IPS-18c (cell line): Measurements from ENCODE around the gene PVALEF.
A peak's percentile ranks its signal among the peaks of the same experiment; 100 is the strongest.

Experiments
- H3K4me3 ChIP-seq: 2 replicates; pipeline ENCODE4 v1.7.0; 2013; ENCODE audit warnings: low read depth, mild to moderate bottlenecking, low read length, moderate library complexity; ENCODE audit not compliant: insufficient read depth
- H3K9me3 ChIP-seq: one replicate; pipeline ENCODE4 v1.6.1; 2013; ENCODE audit warnings: mild to moderate bottlenecking, low read length, moderate library complexity; ENCODE audit not compliant: control insufficient read depth, insufficient read depth

PVALEF gene

DNA sequence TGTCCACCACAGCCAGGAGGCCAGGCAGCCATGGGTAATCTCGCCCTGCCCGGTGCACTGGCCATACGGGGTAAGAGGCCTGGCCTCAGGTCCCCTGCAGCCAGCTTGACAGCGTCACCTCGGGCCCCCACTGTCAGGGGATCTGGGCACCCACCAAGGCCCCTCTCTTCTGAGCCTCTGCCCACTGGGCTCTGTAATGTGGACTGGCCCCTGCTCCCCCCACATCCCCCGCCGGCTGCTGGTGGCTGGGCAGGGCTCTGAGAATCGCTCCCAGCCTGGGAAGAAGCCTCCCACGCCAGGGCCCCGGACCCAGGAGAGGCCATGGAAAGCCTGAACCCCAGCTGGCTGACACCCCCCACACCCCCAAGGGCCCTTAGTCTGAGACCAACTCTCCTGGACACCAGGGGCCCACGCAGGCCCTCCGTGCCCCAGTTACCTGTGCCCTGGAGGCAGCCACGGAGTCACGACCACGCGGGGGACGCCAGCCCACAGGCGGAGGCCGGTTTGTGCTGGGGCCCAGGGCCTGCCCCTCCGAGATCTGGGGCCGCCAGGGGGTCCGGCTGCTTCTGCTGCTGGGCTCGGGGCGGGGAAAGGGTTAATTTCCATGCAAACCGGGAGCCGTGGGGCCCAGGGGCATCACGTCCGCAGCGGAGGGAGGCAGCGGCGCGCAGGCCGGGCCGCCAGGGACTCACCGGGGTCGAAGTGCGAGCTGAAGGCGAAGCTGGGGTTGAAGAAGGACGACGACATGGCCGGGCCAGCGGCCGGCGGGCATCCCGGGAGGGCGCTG lies at the start of gene PVALEF:
Gene PVALEF (plus strand): TSS at position 262 of the 787 bp plus-strand sequence. CDS start 15,720 bp downstream, outside the sequence.
- peak within 1 kb of the TSS; percentile 45; the same call in 1 of the 2 replicates for H3K4me3 ChIP-seq

DNA sequence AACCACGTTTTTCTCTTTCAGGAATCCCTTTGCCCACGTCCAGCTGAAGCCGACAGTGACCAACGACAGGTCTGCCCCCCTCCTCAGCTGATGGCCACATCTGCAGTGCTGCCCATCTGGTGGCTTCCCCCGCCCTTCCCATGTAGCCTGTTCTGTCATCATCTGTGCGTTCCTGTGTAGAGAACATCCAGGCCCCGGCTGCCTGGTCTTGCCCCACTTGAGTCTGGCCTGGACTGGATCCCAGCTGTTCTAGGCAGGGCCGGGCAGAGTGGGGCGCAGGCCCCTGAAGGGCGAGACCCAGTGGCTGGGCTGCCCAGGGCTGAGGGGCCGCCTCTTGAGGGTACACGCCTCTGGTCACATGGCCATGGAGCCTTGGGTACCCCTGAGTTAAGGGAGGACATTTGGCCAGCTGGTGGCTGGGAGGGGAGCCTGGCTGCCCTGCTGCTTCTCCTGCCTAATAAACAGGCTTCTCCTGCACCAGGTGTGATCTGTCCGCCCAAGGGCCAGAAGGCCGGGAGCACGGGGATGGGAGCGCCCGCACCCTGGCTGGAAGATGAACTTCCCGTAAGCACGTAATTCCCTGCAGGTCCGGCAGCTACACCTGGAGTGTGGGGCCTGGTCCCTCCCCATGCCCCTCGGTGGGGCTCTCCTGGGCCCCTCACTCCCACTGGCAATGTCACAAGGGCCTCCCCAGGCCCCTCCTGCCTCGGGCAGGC lies 49.4 kb upstream of the PVALEF start:
- Histone ChIP-seq H3K4me3 (no peak overlapping the region), H3K9me3 (no peaks in the 10 kb centered on the region)

More for the DNA sequence above, at the start of gene PVALEF:
- no peaks in the 10 kb centered on the region for H3K9me3 ChIP-seq

DNA sequence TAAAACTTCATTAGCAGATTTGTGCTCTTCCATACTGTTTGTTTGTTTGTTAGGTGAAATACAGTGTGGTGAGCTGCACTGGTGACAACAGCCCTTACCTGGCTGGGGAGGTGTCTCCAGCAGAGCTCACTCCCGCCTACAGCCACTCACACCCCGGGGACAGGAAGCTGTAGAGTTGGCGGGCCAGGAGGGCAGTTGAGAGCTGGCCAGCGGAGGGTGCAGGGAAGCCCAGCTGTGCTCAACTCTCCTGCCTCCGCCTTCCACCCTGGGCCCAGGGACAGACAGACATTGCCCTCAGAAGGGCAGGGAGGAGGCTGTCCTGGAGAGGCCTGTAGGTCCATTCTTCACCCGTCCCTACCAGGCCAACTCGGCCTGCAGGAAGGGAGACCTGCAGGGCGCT lies 48.6 kb upstream of the PVALEF start:
- no peak overlapping the region for H3K4me3 ChIP-seq
- H3K9me3 ChIP-seq, result no peaks in the 10 kb centered on the region

DNA sequence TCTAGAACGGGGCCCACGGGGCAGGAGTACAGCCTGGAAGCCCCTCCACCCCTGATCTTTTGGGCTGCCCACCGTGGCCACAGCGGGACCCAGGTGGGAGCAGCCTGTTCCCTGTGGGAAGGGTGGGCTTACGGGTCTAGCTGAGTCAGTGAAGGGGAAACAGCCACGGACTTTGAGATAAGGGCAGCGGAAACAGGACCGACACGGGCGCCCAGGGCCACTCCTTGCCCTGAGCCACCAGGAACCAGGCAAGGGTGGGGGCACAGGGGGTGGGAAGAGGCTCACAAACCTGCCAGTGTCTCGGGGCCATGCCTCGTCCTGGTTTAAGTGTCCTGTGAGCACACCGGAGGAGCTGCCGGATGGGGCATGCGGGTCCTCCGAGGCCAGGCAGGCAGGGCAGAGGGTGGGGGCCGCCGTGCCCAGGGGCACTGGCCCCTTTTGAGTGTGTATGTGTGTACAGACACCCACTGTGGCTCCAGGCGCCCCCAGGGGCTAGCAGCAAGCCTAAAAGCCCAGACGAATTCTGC lies 47.6 kb upstream of the PVALEF start:
- no peak overlapping the region for H3K4me3 ChIP-seq

DNA sequence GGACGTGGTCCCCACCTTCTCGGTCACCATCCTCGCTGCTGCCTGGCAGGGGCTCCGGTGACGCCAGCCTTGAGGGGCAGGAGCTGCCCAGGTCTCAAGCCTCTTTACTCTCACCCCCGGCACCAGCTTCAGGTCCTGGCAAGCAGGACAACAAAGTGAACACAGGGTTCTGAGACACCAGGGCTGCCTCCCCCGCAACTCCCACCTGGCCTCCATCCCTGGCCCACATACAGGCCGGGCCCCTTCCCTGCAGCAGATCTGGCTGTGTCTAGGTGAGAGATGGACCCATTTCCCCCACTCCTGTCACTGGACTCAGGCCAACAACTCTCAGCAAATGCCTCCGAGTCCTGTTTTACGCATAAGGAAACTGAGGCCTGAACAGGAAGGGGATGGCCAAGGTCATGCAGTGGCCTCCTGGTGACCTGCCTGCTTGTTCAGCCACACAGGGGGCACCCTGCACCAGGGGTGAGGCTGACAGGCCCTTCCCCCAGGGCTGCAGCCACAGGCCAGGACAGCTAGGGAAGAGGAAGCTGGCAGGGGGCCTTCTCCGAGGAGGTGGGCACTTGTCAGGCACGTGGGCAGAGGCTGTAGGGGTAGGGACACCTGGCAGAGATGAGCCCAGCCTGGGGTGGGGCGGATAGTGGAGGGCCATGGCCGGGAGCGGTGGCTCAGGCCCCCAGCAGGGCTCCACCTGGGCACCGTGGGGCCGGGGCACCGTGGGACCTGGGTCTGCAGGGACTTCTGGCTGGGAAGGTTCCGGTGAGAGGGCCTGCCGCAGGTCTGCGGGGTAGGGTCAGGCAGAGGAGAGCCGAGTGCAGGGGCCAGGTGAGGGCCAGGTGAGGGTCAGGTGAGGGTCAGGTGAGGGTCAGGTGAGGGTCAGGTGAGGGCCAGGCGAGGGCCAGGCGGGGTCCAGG lies 46.7 kb upstream of the PVALEF start:
- Histone ChIP-seq H3K9me3 (no peaks in the 10 kb centered on the region), H3K4me3 (peak overlapping the region; percentile 53; the same call in 1 of the 2 replicates)

More for the DNA sequence above, 47.6 kb upstream of the PVALEF start:
- H3K9me3 ChIP-seq, result no peaks in the 10 kb centered on the region

DNA sequence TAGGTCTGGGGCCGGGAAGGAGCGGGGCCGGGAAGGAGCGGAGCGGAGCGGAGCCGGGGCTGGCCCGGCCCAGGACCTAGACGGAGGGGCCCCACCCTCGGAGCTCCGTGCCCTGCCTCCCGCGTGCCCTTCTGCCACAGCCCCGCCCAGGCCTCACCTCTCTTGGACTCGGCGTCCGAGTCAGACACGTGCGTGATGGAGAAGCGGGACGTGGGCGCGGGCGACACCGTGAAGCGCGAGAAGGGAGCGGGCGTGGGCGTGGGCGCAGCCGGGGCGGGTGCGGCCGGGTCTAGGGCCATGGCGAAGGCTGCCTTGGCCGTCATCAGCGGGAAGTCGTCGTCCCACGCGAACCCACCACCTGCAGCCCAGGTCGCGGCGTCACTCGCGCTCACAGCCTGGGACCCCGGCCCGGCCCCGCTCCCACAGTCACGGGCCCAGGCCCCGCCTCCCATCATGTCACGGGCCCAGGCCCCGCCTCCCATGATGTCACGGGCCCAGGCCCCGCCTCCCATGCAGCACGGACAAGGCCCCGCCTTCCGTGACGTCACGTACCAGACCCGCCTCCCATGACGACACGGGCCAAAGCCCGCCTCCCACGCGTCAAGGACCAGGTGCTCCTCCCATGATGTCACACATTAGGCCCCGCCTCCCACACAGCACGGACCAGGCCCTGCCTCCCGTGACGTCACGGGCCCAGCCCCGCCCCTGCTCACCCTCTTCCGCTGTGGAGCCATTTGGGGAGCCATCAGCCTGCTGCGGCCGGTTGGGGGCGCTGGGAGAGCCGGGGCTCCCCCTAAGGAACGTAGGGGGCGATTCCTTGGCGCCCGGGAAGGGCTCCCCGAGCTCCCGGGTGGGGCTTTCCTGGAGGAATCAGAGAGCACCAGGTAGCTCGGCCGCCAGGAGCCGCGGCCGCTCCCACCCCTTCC lies 45.8 kb upstream of the PVALEF start:
- H3K4me3 ChIP-seq, result peak overlapping the region; percentile 53

DNA sequence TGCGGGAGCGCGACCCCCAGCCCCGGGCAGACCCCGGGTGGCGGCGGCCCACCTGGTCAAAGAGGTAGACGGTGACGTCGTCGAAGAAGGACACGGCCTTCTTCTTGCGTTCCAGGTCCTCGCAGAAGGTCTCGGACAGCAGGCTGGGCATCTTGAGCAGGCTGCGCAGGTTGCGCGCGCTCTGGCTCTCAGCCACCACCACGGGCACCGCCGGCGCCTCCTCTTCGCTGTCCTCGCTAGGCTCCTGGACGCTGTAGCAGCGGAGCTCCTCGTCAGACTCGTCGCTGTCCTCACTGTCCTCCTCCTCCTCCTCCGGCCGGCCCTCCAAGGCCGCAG lies 45.2 kb upstream of the PVALEF start:
- no peak overlapping the region for H3K4me3 ChIP-seq

More for the DNA sequence above, 45.8 kb upstream of the PVALEF start:
- no peaks in the 10 kb centered on the region for H3K9me3 ChIP-seq

DNA sequence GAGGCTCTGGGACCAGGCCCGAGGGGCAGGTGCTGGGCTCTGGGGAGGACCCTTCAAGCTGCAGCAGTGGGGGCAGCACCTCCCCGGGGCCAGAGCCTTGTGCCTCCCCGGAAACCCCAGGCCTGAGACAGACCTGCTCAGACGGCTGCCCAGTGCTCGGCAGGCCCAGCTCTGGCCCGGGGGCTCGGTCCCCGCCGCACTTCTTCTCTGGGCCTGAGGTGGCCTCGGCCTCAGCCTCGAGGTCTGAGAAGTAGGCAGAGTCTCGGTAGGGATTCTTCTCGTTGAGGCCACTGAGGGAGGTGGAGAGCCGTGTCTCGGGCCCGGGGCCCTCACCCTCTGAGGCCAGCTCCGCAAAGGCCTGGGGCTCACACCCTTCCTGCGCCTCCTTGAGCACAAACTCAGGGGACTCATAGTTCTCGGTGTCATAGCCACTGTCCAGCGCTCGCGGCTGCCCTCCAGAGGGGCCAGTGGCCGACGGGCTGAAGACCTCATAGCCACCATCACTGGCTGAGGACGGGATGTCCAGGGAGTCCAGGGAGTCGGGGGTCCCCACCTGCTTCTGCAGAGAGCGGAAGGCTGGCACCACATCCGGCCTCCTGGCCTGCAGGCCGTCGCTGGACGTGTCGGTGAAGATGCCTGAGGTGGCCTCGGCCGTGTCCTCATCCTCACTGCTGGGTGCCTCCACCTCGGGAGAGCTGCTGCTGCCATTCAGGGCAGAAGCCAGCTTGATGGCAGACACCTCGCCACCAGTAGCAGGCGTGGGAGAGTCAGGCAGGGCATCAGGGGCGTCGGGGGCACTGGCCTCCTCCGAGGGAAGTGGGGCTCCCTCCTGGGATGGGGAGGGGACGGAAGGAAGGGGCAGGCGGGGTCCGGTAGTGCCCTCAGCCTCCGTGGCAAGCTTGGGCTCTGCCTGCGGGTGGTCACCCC lies 44.3 kb upstream of the PVALEF start:
- H3K9me3 ChIP-seq, result no peaks in the 10 kb centered on the region
- no peak overlapping the region for H3K4me3 ChIP-seq

More for the DNA sequence above, 45.2 kb upstream of the PVALEF start:
- no peaks in the 10 kb centered on the region for H3K9me3 ChIP-seq

DNA sequence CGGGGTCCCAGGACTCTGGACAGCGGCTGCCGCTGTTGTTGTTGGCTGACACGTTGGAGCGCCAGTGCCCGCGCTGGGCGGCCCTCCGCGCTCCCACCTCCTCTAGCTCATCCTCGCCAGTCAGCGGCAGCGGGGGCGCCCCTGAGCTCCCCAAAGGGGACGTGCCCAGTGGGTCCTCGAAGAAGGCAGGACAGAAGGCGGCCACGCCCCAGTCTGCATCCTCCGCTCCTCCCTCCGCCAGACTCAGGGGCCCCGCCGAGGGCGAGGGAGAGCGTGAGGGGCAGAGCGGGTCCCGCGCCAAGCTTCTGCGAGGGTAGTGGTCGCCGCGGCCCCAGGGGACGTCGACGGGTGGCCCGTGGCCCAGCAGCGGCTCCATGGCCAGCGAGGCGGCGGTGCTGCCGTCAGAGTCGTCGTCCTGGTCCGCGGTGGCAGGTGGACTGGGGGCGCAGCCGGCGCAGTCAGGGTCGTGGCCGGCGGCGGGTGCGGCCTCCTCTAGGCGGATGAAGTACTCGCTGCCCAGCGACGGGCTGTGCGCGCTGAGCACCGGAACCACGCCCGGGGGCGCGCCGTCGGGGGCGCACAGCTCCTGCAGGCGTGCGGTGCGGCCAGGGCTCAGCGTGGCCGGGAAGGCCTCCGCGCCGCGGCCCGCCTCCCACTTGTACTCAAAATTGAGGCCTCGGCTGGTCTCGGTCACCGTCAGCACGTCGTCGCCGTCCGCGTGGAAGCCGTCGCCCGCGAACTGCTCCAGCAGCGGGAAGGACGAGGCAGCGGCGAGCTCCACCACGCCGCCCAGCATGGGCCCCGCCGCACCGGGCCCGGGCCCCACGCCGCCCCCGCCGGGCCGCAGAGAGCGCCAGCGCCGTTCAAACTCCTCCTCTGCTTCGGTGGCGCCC lies 43.2 kb upstream of the PVALEF start:
- no peaks in the 10 kb centered on the region for H3K9me3 ChIP-seq

DNA sequence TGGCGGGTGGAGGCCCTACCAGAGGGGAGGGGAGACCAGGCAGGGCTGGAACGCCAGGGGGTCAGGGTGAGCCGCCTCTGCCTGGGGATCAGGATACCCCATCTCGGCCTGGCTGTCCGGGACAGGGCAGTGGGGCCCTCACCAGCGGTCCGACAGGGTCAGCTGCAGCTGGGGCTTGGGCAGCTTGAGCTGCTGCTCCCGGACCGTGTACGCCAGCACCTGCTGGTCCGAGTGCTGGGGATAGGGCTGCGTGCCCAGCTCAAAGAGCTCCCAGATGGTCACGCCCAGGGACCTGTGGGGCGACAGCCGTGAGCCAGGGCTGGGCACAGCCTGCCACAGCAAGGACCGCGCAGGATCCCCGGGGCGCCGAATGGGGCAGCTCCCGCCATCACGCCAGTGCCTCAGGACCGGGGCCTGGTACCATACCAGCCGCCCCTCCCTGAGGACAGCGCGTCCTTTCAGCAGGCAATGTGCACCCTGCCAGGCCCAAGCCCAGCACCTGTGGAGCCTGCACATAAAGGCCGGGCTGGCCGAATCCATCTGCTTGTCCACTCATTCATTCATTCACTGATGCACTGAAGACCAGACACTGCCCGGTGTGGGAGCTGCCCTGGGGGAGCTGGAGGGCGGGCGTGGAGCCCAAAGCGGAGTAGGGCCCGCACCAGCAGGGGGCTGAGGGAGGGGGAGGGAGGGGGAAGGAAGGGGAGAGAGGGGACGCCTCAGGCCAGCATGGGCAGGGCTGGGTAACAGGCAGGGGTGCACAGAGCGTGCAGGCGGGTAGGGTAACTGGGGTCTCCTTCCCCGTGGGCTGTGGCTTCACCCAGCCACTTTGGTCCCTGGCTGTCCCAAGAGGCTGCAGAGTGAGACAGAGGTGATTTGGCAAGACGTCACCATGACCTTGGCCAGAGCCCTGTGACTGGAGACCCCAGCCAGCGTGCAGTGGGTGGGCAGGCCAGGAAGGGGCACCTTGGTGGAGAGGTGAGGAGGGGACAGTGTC lies 42.0 kb upstream of the PVALEF start:
- no peak overlapping the region for H3K4me3 ChIP-seq
- no peaks in the 10 kb centered on the region for H3K9me3 ChIP-seq

More for the DNA sequence above, 43.2 kb upstream of the PVALEF start:
- H3K4me3 ChIP-seq, result no peak overlapping the region

DNA sequence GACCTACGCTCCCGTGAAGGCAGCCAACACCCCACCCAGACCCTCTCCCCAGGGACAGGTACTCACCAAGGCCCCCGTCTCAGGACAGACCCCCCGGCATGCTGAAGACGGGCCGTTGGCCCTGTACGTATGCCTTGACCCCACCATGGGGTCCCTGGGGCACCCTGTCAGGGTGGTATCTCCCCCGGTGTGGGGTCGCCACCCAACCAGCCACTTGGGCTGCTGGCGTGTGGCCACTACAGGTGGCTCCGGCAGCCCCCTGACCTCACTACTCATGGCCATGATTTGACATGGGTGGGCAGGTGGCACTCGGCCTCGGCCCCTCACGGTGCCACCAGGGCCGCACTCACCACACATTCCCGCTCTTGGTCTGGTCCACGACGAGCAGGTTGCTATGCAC lies 40.9 kb upstream of the PVALEF start:
- Histone ChIP-seq H3K9me3 (no peaks in the 10 kb centered on the region), H3K4me3 (no peak overlapping the region)

DNA sequence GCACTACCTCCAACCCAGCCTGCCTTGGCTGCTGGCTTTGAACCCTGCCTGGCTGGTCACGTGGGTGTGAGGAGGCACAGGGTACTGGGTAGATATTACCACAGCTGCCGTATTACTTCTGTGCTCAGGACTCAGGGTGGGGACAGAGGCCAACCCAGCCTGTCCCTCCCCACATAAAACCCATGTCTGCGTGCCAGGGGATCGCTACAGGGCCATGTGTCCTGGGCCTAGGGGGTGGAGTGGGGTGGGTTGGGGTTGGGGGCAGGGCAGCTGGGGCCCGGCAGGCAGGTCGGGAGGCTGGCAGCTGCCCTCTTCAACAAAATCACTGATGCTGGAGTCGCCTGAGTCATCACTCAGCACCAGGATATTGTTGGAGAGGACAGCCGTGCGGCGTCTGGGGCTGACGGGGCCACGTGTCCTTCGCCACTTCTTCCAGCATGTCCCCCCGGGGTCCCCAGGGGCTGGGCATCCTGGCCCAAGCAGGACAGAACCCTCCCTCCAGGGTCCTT lies 39.7 kb upstream of the PVALEF start:
- Histone ChIP-seq H3K4me3 (no peak overlapping the region), H3K9me3 (no peaks in the 10 kb centered on the region)
